ENCODE data around the gene KYAT1. TPM values are rescaled to one million over a fixed set of nuclear protein-coding genes. Genes with fewer than 3 reads are reported as not detected.
"Not testable (repeated sequence)": the region's sequence is repeated elsewhere in the genome, so short reads cannot be mapped to it uniquely, and the experiment has no call there.

KYAT1 gene
- total RNA-seq, 4 donors from 2014 or later: 4.7 to 7.4 (median 5.8) TPM

- intact Hi-C loops (cut with DNase I; ENCODE audit: low total_unique reads): loop anchor here (5.0 kb wide), 1 partner anchor 161 kb away; no protein-coding TSS in a partner anchor
Observed at GRCh38 chr9:128860937-128861336, 20.8 kb downstream of the KYAT1 start.

GRCh38 chr9:128858476-128858875, 23.3 kb downstream of the KYAT1 start:
- H3K36me3 ChIP-seq; H3K4me3 ChIP-seq; intact Hi-C loops (cut with DNase I; ENCODE audit: low total_unique reads); H3K27me3 ChIP-seq; DNase-seq; H3K27ac ChIP-seq; ATAC-seq; H3K9me3 ChIP-seq: not testable (repeated sequence)
- in situ Hi-C loops (cut with MboI; ENCODE audit: low sequenced_read_pairs in 4 of 4): loop anchor here in 1 of 4 donors (5.0 kb wide), 1 partner anchor 69 kb away; no protein-coding TSS in a partner anchor
- peaks cover 34 to 37% of the 10 kb centered on the region in 2 donors for H3K4me1 ChIP-seq

More at GRCh38 chr9:128860937-128861336, 20.8 kb downstream of the KYAT1 start:
- Histone ChIP-seq H3K27ac (peak overlapping the region; percentile 46 to 84 (median 76)), H3K4me3 (no peak overlapping the region), H3K27me3 (no peaks in the 10 kb centered on the region), H3K9me3 (no peaks in the 10 kb centered on the region), H3K4me1 (peaks cover 33 to 34% of the 10 kb centered on the region in 2 donors), H3K36me3 (no peaks in the 10 kb centered on the region)
- DNase-seq: no peak
- in situ Hi-C loops (cut with MboI; ENCODE audit: low sequenced_read_pairs in 4 of 4): loop anchor here in 3 of 4 donors (5.0 kb wide), 1 partner anchor 66 kb away; no protein-coding TSS in a partner anchor
- no peak for ATAC-seq
- no peak for TF ChIP-seq CTCF (IDR thresholded peaks at IDR 0.05 in 4 of 5, conservative IDR thresholded peaks at IDR 0.05 in 1 of 5)
- no peak for TF ChIP-seq POLR2A (IDR thresholded peaks at IDR 0.05)

DNA sequence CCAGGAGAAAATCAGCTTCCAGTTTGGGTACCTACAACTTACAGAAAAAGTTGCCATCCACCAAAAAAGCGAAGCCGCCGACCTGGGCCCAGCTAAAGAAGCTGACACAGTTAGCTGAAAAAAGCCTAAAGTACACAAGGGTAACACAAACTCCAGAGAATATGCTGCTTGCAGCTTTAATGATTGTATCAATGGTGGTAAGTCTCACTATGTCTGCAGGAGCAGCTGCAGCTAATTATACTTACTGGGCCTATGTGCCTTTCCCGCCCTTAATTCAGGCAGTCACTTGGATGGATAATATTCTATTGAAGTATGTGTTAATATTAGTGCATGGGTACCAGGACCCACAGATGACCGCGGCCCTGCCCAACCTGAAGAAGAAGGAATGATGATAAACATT, 27.3 kb downstream of the KYAT1 start:
- H3K4me1 ChIP-seq: peaks cover 0 to 16% of the 10 kb centered on the region in 2 donors
- intact Hi-C loops (cut with DNase I; ENCODE audit: low total_unique reads); H3K36me3 ChIP-seq; in situ Hi-C loops (cut with MboI; ENCODE audit: low sequenced_read_pairs in 4 of 4); H3K9me3 ChIP-seq; H3K27ac ChIP-seq; H3K27me3 ChIP-seq; ATAC-seq; H3K4me3 ChIP-seq; DNase-seq: not testable (repeated sequence)

- intact Hi-C loops (cut with DNase I; ENCODE audit: low total_unique reads): loop anchor here (1.0 kb wide), 1 partner anchor 76 kb away; no protein-coding TSS in a partner anchor
- H3K27ac ChIP-seq; DNase-seq; H3K27me3 ChIP-seq; H3K4me3 ChIP-seq; H3K36me3 ChIP-seq; ATAC-seq; in situ Hi-C loops (cut with MboI; ENCODE audit: low sequenced_read_pairs in 4 of 4); H3K9me3 ChIP-seq: not testable (repeated sequence)
- peaks cover 0 to 16% of the 10 kb centered on the region in 2 donors for H3K4me1 ChIP-seq
Observed at GRCh38 chr9:128852646-128853045, 29.1 kb downstream of the KYAT1 start.

- H3K27ac ChIP-seq; in situ Hi-C loops (cut with MboI; ENCODE audit: low sequenced_read_pairs in 4 of 4); H3K9me3 ChIP-seq; H3K4me3 ChIP-seq; H3K27me3 ChIP-seq; H3K36me3 ChIP-seq: not testable (repeated sequence)
- TF ChIP-seq CTCF (IDR thresholded peaks at IDR 0.05 in 4 of 5, conservative IDR thresholded peaks at IDR 0.05 in 1 of 5): peak; percentile 65 to 76 (median 74)
- intact Hi-C loops (cut with DNase I; ENCODE audit: low total_unique reads): loop anchor here (1.0 kb wide), 1 partner anchor 76 kb away; no protein-coding TSS in a partner anchor
- peak in 1 of 2 donors; percentile 65 for ATAC-seq
- H3K4me1 ChIP-seq: peaks cover 0 to 16% of the 10 kb centered on the region in 2 donors
- peak in 1 of 2 donors; percentile 39 for DNase-seq
Observed at GRCh38 chr9:128851779-128852600, 29.8 kb downstream of the KYAT1 start.

GRCh38 chr9:128851024-128851423, 30.7 kb downstream of the KYAT1 start:
- intact Hi-C loops (cut with DNase I; ENCODE audit: low total_unique reads): not testable (repeated sequence)

More at GRCh38 chr9:128851024-128851423, 30.7 kb downstream of the KYAT1 start:
- H3K27ac ChIP-seq; H3K9me3 ChIP-seq; H3K36me3 ChIP-seq; H3K4me3 ChIP-seq; DNase-seq; ATAC-seq; in situ Hi-C loops (cut with MboI; ENCODE audit: low sequenced_read_pairs in 4 of 4); H3K27me3 ChIP-seq: not testable (repeated sequence)
- H3K4me1 ChIP-seq: peaks cover 0 to 16% of the 10 kb centered on the region in 2 donors
